ENCODE results near the gene HSPA14. TPM values are rescaled to one million over a fixed set of nuclear protein-coding genes. Genes with fewer than 3 reads are reported as not detected.

The HSPA14 gene
- total and polyA plus RNA-seq, 10 donors = 11.6 to 24.1 (median 13.5) TPM

DNA sequence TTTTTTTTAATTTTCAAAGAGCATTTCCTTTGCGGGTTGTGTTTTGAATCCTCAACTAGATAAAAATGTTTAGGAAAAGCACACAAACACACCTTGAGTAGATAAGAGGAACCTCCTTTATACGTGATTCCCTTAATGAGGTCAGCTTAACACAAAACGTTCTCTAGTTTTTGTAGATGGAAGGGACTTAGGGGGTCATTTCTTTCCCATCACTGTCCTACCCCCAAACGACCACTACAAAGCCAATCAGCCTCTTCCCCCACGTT, 41.8 kb downstream of the HSPA14 start:
- no peak for TF ChIP-seq POLR2A (IDR thresholded peaks at IDR 0.05)
- no peak for TF ChIP-seq POLR2AphosphoS5 (IDR thresholded peaks at IDR 0.05)
- TF ChIP-seq, protein P1, sequence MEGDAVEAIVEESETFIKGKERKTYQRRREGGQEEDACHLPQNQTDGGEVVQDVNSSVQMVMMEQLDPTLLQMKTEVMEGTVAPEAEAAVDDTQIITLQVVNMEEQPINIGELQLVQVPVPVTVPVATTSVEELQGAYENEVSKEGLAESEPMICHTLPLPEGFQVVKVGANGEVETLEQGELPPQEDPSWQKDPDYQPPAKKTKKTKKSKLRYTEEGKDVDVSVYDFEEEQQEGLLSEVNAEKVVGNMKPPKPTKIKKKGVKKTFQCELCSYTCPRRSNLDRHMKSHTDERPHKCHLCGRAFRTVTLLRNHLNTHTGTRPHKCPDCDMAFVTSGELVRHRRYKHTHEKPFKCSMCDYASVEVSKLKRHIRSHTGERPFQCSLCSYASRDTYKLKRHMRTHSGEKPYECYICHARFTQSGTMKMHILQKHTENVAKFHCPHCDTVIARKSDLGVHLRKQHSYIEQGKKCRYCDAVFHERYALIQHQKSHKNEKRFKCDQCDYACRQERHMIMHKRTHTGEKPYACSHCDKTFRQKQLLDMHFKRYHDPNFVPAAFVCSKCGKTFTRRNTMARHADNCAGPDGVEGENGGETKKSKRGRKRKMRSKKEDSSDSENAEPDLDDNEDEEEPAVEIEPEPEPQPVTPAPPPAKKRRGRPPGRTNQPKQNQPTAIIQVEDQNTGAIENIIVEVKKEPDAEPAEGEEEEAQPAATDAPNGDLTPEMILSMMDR (IDR thresholded peaks at IDR 0.05 in 8 of 11, conservative IDR thresholded peaks at IDR 0.05 in 3 of 11) = no peak
- Histone ChIP-seq H3K4me1 (peaks cover 14 to 42% (median 28%) of the 10 kb centered on the region in 6 donors), H3K36me3 (no peaks in the 10 kb centered on the region), H3K27me3 (replicated peaks in 1 of 7) (no peaks in the 10 kb centered on the region), H3K4me3 (peak overlapping the region in 7 of 8 donors; percentile 87 to 100 (median 99)), H3K27ac (no peak overlapping the region), H3K9me3 (no peaks in the 10 kb centered on the region)
- no peak for DNase-seq
- intact Hi-C loops (cut with DNase I; ENCODE audit: low total_unique reads) = no loop called here
- 0 to 10% (median 3%) methylated on average over 5 of the region's 5 CpGs for WGBS, 5 donors

DNA sequence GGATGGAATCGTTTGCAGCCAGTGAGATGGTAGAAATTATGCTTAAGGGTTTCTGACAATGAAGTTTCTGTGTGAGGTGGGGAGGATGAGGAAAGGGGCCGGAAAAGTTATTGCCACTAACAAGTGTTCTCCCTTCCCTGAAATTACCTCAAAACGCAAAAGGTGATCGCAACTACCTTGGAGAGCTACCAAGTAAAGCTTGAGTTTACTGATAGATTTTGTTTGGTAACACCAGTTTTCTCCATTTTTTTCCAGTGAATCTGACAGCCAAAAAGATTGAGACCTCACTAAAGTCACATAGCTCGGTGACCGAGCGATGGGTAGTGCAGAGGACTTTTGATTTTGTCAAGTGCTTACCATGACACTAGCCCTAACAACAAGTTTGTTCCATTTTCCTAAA, 42.1 kb downstream of the HSPA14 start:
- H3K4me3 ChIP-seq = peak overlapping the region in 3 of 8 donors; percentile 87 to 99 (median 93)
- intact Hi-C loops (cut with DNase I; ENCODE audit: low total_unique reads) = no loop called here

DNA sequence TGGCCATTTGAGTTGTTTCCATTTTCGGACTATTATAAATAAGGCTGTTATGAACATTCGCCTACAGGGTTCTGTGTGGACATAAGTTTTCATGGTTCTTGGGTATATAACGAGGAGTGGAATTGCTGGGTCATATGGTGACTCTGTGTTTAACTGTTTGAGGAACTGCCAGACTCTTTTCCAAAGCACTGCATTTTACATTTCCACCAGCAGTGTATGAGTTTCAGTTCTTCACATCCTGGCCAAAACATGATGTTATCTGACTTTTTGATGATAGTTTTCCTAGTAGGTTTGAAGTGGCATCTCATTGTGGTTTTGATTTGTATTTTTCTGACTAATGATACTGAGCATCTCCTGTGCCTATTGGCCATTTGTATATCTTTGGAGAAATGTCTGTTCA, 46.0 kb downstream of the HSPA14 start:
- DNase-seq = no peak
- intact Hi-C loops (cut with DNase I; ENCODE audit: low total_unique reads) = no loop called here
- TF ChIP-seq, protein P1 (IDR thresholded peaks at IDR 0.05 in 8 of 11, conservative IDR thresholded peaks at IDR 0.05 in 3 of 11) = no peak
- no peak overlapping the region for H3K4me3 ChIP-seq
- no peaks in the 10 kb centered on the region for H3K27me3 ChIP-seq (replicated peaks in 1 of 7)
- H3K36me3 ChIP-seq = peaks cover 0 to 10% (median 0%) of the 10 kb centered on the region in 6 donors
- H3K9me3 ChIP-seq = no peaks in the 10 kb centered on the region
- H3K27ac ChIP-seq = no peak overlapping the region
- WGBS, 5 donors = 83 to 92% (median 88%) methylated on average over 3 of the region's 3 CpGs
- H3K4me1 ChIP-seq = peaks cover 6 to 17% (median 13%) of the 10 kb centered on the region in 6 donors

More for the DNA sequence above, 42.1 kb downstream of the HSPA14 start:
- Histone ChIP-seq H3K36me3 (no peaks in the 10 kb centered on the region), H3K9me3 (no peaks in the 10 kb centered on the region), H3K27ac (no peak overlapping the region), H3K4me1 (peaks cover 14 to 42% (median 28%) of the 10 kb centered on the region in 6 donors), H3K27me3 (replicated peaks in 1 of 7) (no peaks in the 10 kb centered on the region)
- TF ChIP-seq POLR2A (IDR thresholded peaks at IDR 0.05) (no peak), POLR2AphosphoS5 (IDR thresholded peaks at IDR 0.05) (no peak)
- TF ChIP-seq, protein P1 (IDR thresholded peaks at IDR 0.05 in 8 of 11, conservative IDR thresholded peaks at IDR 0.05 in 3 of 11) = no peak
- DNase-seq = no peak
- WGBS, 5 donors = 65 to 82% (median 69%) methylated on average over 7 of the region's 7 CpGs

DNA sequence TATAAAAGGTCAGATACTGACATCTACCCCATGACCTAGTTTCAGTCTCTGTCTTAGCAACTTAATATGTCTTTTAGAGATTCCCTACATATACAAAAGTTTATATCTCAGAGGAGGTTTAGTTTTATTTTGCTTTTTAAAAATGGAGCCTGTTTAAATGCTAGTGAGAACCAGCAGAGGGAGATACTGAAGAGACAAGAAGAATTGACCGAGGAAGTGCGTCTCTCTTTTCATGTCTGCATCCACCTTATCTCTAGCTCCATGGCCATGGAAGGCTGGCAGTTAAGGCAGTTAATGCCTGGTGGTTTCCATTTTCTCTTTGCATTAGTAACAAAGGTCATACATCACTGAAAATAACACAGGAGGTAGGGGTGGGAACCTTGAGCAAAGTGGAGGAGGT, 51.2 kb downstream of the HSPA14 start:
- H3K27ac ChIP-seq = no peak overlapping the region
- no peaks in the 10 kb centered on the region for H3K27me3 ChIP-seq (replicated peaks in 1 of 7)
- no peaks in the 10 kb centered on the region for H3K9me3 ChIP-seq
- TF ChIP-seq POLR2A (IDR thresholded peaks at IDR 0.05) (no peak), POLR2AphosphoS5 (IDR thresholded peaks at IDR 0.05) (no peak)
- TF ChIP-seq, protein P1 (IDR thresholded peaks at IDR 0.05 in 8 of 11, conservative IDR thresholded peaks at IDR 0.05 in 3 of 11) = peak in 1 of 11 experiments; percentile 29
- no peaks in the 10 kb centered on the region for H3K4me1 ChIP-seq
- no peak for DNase-seq
- intact Hi-C loops (cut with DNase I; ENCODE audit: low total_unique reads) = no loop called here
- 79 to 92% (median 86%) methylated on average over 2 of the region's 2 CpGs for WGBS, 5 donors
- peaks cover 0 to 10% (median 0%) of the 10 kb centered on the region in 6 donors for H3K36me3 ChIP-seq
- H3K4me3 ChIP-seq = no peak overlapping the region
